GM12873 (cell line): Measurements from ENCODE around the gene FALEC.

ENCODE experiments used
- CTCF ChIP-seq: IDR thresholded peaks from 2 replicates; pipeline ENCODE4 v1.5.1; 2012; ENCODE audit warnings: low read depth, mild to moderate bottlenecking, moderate library complexity, low read length, control low read depth; ENCODE audit not compliant: insufficient read depth; ENCODE audit errors: missing control alignments

Gene FALEC

DNA sequence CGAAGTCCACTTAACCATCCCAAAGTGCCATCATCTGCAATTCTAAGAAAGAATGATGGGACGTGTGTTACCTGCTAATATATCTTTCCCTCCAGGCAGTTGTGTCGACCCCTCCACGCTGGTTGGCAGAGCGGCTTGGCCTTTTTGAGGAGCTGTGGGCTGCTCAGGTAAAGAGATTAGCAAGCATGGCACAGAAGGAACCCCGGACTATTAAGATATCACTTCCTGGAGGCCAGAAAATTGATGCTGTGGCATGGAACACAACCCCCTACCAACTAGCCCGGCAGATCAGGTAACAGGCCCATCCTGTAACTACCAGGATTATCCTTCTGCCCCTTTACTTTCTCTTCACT, 27.8 kb upstream of the FALEC start:
- no peak for TF ChIP-seq CTCF

DNA sequence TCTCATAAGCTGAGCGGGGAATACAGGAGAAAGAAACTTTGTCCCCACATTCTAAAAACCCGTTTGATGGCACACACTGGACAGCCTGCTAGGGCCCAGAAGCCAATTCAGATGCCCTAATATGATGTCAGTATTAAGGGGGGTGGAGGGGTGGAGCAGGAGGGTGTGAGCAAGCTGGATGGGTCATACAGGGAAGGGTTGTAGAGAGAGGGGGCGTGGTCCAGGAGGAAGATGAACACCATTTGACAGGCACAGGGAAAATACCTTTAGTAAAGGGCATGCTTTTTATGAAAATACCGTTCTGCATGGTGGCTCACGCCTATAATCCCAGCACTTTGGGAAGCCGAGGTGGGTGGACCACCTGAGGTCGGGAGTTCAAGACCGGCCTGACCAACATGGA, 22.4 kb upstream of the FALEC start:
- no peak for TF ChIP-seq CTCF

DNA sequence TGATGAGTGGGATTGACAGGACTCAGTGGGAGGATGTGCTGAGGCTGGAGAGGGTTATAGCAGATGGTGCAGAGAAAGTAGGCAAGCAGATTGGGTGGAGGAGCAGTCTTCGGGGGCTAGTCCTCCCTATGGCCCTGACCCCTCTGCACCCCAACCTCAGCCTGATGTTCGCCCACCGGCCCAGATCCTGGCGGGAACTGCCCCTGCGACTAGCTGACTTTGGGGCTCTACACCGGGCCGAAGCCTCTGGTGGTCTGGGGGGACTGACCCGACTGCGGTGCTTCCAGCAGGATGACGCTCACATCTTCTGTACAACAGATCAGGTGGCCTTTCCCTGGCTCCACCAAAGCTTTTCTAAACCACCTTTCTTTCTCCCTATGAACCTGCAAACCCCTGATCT, 17.2 kb upstream of the FALEC start:
- TF ChIP-seq CTCF: no peak

DNA sequence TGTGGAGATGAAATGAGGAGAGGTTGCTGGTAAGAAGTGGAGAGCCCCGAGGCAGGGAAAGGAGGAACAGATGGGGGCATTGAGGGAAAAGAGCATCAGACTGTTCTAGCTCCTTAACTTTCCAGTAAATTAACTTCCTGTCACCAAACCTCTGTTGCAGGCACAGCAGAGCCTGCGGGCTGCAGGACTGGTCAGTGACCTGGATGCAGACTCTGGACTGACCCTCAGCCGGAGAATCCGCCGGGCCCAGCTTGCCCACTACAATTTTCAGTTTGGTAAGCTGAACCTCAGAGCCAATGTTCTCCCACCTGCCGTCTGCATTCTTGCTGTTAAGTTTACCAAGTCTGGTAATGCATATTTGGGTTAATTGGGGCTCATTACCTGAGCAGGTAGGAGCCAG, 10.1 kb upstream of the FALEC start:
- no peak for TF ChIP-seq CTCF

- TF ChIP-seq CTCF: no peak
Observed at GRCh38 chr1:150507912-150508864, 7.4 kb upstream of the FALEC start, which contains the start of gene ECM1. Gene ECM1 (plus strand): TSS chr1:150508109. CDS start chr1:150508210, 101 bp downstream.

- no peak for TF ChIP-seq CTCF
Observed at GRCh38 chr1:150508982-150509381, 6.6 kb upstream of the FALEC start.

DNA sequence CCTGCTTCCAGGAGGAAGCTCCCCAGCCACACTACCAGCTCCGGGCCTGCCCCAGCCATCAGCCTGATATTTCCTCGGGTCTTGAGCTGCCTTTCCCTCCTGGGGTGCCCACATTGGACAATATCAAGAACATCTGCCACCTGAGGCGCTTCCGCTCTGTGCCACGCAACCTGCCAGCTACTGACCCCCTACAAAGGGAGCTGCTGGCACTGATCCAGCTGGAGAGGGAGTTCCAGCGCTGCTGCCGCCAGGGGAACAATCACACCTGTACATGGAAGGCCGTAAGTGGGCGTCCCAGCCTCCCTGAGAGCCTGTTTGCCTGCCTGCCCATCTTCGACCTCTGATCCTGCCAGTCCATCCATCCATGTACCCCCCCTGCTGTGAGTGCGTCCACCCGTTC, 4.0 kb upstream of the FALEC start:
- no peak for TF ChIP-seq CTCF
